Measurements from ENCODE around the gene SHC2. TPM values are rescaled to one million over a fixed set of nuclear protein-coding genes. Genes with fewer than 3 reads are reported as not detected.

The SHC2 gene
- total and polyA plus RNA-seq, 2 experiments from 2014 or later, result 2.2 to 4.6 TPM

DNA sequence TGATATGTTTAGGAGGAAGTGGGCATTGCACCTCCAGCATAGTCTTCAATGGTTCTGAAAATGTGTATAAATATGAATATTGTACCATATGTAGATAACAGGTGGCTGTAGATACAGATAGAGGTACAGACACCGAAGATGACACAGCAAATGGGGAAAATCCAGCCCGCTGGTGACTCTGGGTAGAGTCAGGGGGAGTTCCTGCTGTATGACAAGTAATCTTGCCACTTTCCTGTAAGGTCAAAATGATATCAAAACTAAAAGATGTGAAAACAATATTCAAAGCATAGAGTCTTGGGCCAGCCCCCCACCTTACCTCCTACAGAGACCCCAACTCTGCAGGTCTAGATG lies 69.7 kb downstream of the SHC2 start:
- peaks cover 17% of the 10 kb centered on the region for H3K4me1 Mint-ChIP-seq
- ATAC-seq, result no peak

More for the DNA sequence above, 69.7 kb downstream of the SHC2 start:
- Mint-ChIP-seq H3K27me3 (ENCODE audit: insufficient read depth, low read depth, poor library complexity) (peaks cover 27% of the 10 kb centered on the region), H3K4me3 (no peak overlapping the region), H3K27ac (no peak overlapping the region), H3K36me3 (ENCODE audit: low read depth) (peaks cover 14% of the 10 kb centered on the region), H3K9me3 (peaks cover 43% of the 10 kb centered on the region)
- TF ChIP-seq POLR2AphosphoS5 (IDR thresholded peaks at IDR 0.05; ENCODE audit: low read depth) (no peak), EZH2phosphoT487 (IDR thresholded peaks at IDR 0.05; ENCODE audit: unreplicated experiment) (no peak), ZNF331 (CRISPR knock-in tag; IDR thresholded peaks at IDR 0.05; ENCODE audit: low read depth) (no peak), ETS1 (IDR thresholded peaks at IDR 0.05) (no peak), STAT1 (IDR thresholded peaks at IDR 0.05; ENCODE audit: unreplicated experiment) (no peak), CTCF (conservative IDR thresholded peaks at IDR 0.05; ENCODE audit: low read depth in 2 of 2) (no peak), EZH2 (IDR thresholded peaks at IDR 0.05; ENCODE audit: low read depth, unreplicated experiment) (no peak), JUNB (IDR thresholded peaks at IDR 0.05; ENCODE audit: unreplicated experiment) (no peak), CREB1 (CRISPR knock-in tag; IDR thresholded peaks at IDR 0.05; ENCODE audit: low read depth) (no peak)
- TF ChIP-seq, protein P1, sequence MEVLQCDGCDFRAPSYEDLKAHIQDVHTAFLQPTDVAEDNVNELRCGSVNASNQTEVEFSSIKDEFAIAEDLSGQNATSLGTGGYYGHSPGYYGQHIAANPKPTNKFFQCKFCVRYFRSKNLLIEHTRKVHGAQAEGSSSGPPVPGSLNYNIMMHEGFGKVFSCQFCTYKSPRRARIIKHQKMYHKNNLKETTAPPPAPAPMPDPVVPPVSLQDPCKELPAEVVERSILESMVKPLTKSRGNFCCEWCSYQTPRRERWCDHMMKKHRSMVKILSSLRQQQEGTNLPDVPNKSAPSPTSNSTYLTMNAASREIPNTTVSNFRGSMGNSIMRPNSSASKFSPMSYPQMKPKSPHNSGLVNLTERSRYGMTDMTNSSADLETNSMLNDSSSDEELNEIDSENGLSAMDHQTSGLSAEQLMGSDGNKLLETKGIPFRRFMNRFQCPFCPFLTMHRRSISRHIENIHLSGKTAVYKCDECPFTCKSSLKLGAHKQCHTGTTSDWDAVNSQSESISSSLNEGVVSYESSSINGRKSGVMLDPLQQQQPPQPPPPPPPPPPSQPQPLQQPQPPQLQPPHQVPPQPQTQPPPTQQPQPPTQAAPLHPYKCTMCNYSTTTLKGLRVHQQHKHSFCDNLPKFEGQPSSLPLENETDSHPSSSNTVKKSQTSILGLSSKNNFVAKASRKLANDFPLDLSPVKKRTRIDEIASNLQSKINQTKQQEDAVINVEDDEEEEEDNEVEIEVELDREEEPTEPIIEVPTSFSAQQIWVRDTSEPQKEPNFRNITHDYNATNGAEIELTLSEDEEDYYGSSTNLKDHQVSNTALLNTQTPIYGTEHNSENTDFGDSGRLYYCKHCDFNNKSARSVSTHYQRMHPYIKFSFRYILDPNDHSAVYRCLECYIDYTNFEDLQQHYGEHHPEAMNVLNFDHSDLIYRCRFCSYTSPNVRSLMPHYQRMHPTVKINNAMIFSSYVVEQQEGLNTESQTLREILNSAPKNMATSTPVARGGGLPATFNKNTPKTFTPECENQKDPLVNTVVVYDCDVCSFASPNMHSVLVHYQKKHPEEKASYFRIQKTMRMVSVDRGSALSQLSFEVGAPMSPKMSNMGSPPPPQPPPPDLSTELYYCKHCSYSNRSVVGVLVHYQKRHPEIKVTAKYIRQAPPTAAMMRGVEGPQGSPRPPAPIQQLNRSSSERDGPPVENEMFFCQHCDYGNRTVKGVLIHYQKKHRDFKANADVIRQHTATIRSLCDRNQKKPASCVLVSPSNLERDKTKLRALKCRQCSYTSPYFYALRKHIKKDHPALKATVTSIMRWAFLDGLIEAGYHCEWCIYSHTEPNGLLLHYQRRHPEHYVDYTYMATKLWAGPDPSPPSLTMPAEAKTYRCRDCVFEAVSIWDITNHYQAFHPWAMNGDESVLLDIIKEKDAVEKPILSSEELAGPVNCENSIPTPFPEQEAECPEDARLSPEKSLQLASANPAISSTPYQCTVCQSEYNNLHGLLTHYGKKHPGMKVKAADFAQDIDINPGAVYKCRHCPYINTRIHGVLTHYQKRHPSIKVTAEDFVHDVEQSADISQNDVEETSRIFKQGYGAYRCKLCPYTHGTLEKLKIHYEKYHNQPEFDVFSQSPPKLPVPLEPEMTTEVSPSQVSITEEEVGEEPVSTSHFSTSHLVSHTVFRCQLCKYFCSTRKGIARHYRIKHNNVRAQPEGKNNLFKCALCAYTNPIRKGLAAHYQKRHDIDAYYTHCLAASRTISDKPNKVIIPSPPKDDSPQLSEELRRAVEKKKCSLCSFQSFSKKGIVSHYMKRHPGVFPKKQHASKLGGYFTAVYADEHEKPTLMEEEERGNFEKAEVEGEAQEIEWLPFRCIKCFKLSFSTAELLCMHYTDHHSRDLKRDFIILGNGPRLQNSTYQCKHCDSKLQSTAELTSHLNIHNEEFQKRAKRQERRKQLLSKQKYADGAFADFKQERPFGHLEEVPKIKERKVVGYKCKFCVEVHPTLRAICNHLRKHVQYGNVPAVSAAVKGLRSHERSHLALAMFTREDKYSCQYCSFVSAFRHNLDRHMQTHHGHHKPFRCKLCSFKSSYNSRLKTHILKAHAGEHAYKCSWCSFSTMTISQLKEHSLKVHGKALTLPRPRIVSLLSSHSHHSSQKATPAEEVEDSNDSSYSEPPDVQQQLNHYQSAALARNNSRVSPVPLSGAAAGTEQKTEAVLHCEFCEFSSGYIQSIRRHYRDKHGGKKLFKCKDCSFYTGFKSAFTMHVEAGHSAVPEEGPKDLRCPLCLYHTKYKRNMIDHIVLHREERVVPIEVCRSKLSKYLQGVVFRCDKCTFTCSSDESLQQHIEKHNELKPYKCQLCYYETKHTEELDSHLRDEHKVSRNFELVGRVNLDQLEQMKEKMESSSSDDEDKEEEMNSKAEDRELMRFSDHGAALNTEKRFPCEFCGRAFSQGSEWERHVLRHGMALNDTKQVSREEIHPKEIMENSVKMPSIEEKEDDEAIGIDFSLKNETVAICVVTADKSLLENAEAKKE (CRISPR knock-in tag; IDR thresholded peaks at IDR 0.05), result no peak
- TF ChIP-seq, protein P2, sequence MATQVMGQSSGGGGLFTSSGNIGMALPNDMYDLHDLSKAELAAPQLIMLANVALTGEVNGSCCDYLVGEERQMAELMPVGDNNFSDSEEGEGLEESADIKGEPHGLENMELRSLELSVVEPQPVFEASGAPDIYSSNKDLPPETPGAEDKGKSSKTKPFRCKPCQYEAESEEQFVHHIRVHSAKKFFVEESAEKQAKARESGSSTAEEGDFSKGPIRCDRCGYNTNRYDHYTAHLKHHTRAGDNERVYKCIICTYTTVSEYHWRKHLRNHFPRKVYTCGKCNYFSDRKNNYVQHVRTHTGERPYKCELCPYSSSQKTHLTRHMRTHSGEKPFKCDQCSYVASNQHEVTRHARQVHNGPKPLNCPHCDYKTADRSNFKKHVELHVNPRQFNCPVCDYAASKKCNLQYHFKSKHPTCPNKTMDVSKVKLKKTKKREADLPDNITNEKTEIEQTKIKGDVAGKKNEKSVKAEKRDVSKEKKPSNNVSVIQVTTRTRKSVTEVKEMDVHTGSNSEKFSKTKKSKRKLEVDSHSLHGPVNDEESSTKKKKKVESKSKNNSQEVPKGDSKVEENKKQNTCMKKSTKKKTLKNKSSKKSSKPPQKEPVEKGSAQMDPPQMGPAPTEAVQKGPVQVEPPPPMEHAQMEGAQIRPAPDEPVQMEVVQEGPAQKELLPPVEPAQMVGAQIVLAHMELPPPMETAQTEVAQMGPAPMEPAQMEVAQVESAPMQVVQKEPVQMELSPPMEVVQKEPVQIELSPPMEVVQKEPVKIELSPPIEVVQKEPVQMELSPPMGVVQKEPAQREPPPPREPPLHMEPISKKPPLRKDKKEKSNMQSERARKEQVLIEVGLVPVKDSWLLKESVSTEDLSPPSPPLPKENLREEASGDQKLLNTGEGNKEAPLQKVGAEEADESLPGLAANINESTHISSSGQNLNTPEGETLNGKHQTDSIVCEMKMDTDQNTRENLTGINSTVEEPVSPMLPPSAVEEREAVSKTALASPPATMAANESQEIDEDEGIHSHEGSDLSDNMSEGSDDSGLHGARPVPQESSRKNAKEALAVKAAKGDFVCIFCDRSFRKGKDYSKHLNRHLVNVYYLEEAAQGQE (IDR thresholded peaks at IDR 0.05; ENCODE audit: unreplicated experiment), result no peak
- DNase-seq (ENCODE audit: low spot score), result no peak
- Histone ChIP-seq H3K27me3 (ENCODE audit: insufficient read depth) (no peaks in the 10 kb centered on the region), H3K27ac (ENCODE audit: low read depth) (no peak overlapping the region), H3K36me3 (ENCODE audit: insufficient read depth) (no peaks in the 10 kb centered on the region), H3K9me2 (ENCODE audit: insufficient read depth) (0 out of 2 replicates have a peak, but pooled peaks cover 5% of the 10 kb centered on the region), H3K4me2 (no peak overlapping the region), H2AFZ (no peak overlapping the region), H3K4me3 (no peak overlapping the region), H3K79me2 (replicated peaks; ENCODE audit: insufficient read depth) (no peaks in the 10 kb centered on the region), H4K20me1 (replicated peaks; ENCODE audit: insufficient read depth) (no peaks in the 10 kb centered on the region), H3F3A (replicated peaks; ENCODE audit: low read depth) (peaks cover 6% of the 10 kb centered on the region), H3K4me1 (ENCODE audit: insufficient read depth) (peaks cover 5% of the 10 kb centered on the region; the same call in 1 of the 2 replicates)

Measured in GM23338 (cell line).